Sciatic nerve (tissue), 2 donors: ENCODE results near the gene AAMDC. TPM values are rescaled to one million over a fixed set of nuclear protein-coding genes. Genes with fewer than 3 reads are reported as not detected.

ENCODE experiments used
- ATAC-seq: fragments of 200-7000 bp; cut with Tn5 transposase; one replicate; pipeline ENCODE4 v1.9.1; 2020; ENCODE audit warnings: mild to moderate bottlenecking, moderate library complexity
- DNase-seq: peaks from one replicate; pipeline ENCODE4 v3.0.0-alpha.2; 2020; ENCODE audit warnings: low spot score
- intact Hi-C: fragments of 100-400 bp; cut with DNase I; formaldehyde crosslinking; loops from one replicate; pipeline ENCODE4 v1.14.2; 2022
- total RNA-seq: library from RNA; stranded (reverse); fragmentation: NEBNext Ultra II Directional; extraction: Animal tissue kit (Norgen Biotek cat#: 25700); gene quantifications from one replicate; pipeline ENCODE4 v1.2.1, GENCODE V29; 2021
- donor health status: DM: no; HTN: no; CAD: no.
- donor health status: DM: no; HTN: no; CAD: no.

Gene AAMDC
- total RNA-seq = 28.4 TPM

- ATAC-seq (peak; percentile 97), DNase-seq (peak; percentile 99)
- intact Hi-C loops = no loop called here
These were observed at the start of gene AAMDC, which contains the start of gene RSF1 for GRCh38 chr11:77820565-77821348. Gene AAMDC (plus strand): TSS chr11:77821144. CDS start chr11:77842497, 21,353 bp downstream. Gene RSF1 (minus strand): TSS chr11:77820722. CDS start chr11:77820714, 8 bp downstream.

- ATAC-seq = no peak
- intact Hi-C loops = no loop called here
- no peak for DNase-seq
These were observed 45.0 kb upstream of the AAMDC start for GRCh38 chr11:77775936-77776335.

- intact Hi-C loops = no loop called here
- DNase-seq (no peak), ATAC-seq (no peak)
These were observed 44.5 kb upstream of the AAMDC start for GRCh38 chr11:77776455-77776854.

- intact Hi-C loops = no loop called here
- no peak for DNase-seq
- no peak for ATAC-seq
These were observed 42.8 kb upstream of the AAMDC start for GRCh38 chr11:77778118-77778517.

- no peak for DNase-seq
- ATAC-seq = no peak
- intact Hi-C loops = no loop called here
These were observed 42.4 kb upstream of the AAMDC start for GRCh38 chr11:77778549-77778948.

GRCh38 chr11:77779935-77780334, 41.0 kb upstream of the AAMDC start:
- DNase-seq (no peak), ATAC-seq (no peak)
- intact Hi-C loops = no loop called here

GRCh38 chr11:77783025-77783424, 37.9 kb upstream of the AAMDC start:
- intact Hi-C loops = loop anchor here (1.0 kb wide), 1 partner anchor 20 kb away; no protein-coding TSS in a partner anchor
- no peak for DNase-seq
- no peak for ATAC-seq

GRCh38 chr11:77784572-77784971, 36.4 kb upstream of the AAMDC start:
- intact Hi-C loops = no loop called here
- ATAC-seq (no peak), DNase-seq (no peak)

GRCh38 chr11:77789061-77789730, 31.7 kb upstream of the AAMDC start:
- intact Hi-C loops = no loop called here
- DNase-seq = no peak

GRCh38 chr11:77789731-77790476, 31.0 kb upstream of the AAMDC start:
- DNase-seq (no peak), ATAC-seq (no peak)
- intact Hi-C loops = no loop called here

More at GRCh38 chr11:77789061-77789730, 31.7 kb upstream of the AAMDC start:
- no peak for ATAC-seq

GRCh38 chr11:77791301-77791700, 29.6 kb upstream of the AAMDC start:
- intact Hi-C loops = no loop called here
- ATAC-seq = no peak
- no peak for DNase-seq

GRCh38 chr11:77793972-77794371, 27.0 kb upstream of the AAMDC start:
- intact Hi-C loops = no loop called here
- DNase-seq (no peak), ATAC-seq (no peak)

GRCh38 chr11:77799338-77799737, 21.6 kb upstream of the AAMDC start:
- no peak for DNase-seq
- ATAC-seq = peak; percentile 41
- intact Hi-C loops = no loop called here

- ATAC-seq = no peak
These were observed 20.5 kb upstream of the AAMDC start for GRCh38 chr11:77800449-77800848.

GRCh38 chr11:77801477-77801876, 19.5 kb upstream of the AAMDC start:
- intact Hi-C loops = no loop called here
- DNase-seq (no peak), ATAC-seq (no peak)

More at GRCh38 chr11:77800449-77800848, 20.5 kb upstream of the AAMDC start:
- DNase-seq = no peak
- intact Hi-C loops = no loop called here

GRCh38 chr11:77806415-77806814, 14.5 kb upstream of the AAMDC start:
- no peak for DNase-seq
- ATAC-seq = no peak
- intact Hi-C loops = no loop called here

GRCh38 chr11:77806993-77807392, 14.0 kb upstream of the AAMDC start:
- ATAC-seq (no peak), DNase-seq (no peak)
- intact Hi-C loops = no loop called here

GRCh38 chr11:77813256-77813655, 7.7 kb upstream of the AAMDC start:
- DNase-seq = no peak
- intact Hi-C loops = no loop called here
- no peak for ATAC-seq

- no peak for DNase-seq
- no peak for ATAC-seq
- intact Hi-C loops = no loop called here
These were observed 6.1 kb upstream of the AAMDC start for GRCh38 chr11:77814848-77815247.

GRCh38 chr11:77815459-77815858, 5.5 kb upstream of the AAMDC start:
- intact Hi-C loops = no loop called here
- ATAC-seq (no peak), DNase-seq (no peak)
